ENCODE measurements around the gene MT1A. TPM values are rescaled to one million over a fixed set of nuclear protein-coding genes. Genes with fewer than 3 reads are reported as not detected.

MT1A gene
- total RNA-seq, 1 experiment from 2014 or later = 52.1 TPM

GRCh38 chr16:56631832-56632155 lies 6.7 kb upstream of the MT1A start:
- POLR2A ChIA-PET = no interaction called here
- Histone ChIP-seq H3K4me1 (ENCODE audit: control insufficient read depth, insufficient read depth, low read length) (peaks cover 13% of the 10 kb centered on the region), H3K27ac (ENCODE audit: low read length) (peak overlapping the region; percentile 39; the same call in 1 of the 2 replicates), H3K9me3 (ENCODE audit: control insufficient read depth, insufficient read depth, low read depth, low read length) (no peaks in the 10 kb centered on the region), H3K4me3 (ENCODE audit: low read depth in 2 of 2, low read length in 2 of 2) (peak overlapping the region; percentile 18 to 22; a peak in 3 of 4 replicates), H3K36me3 (ENCODE audit: control insufficient read depth, insufficient read depth, low read length) (no peaks in the 10 kb centered on the region), H3K27me3 (ENCODE audit: control insufficient read depth, insufficient read depth, low read length) (no peaks in the 10 kb centered on the region)
- no peak for ATAC-seq
- TF ChIP-seq CTCF (IDR thresholded peaks at IDR 0.05) = no peak
- no peak for TF ChIP-seq SIN3A (IDR thresholded peaks at IDR 0.05; ENCODE audit: borderline replicate concordance, insufficient read depth, low read depth, low read length)
- TF ChIP-seq POLR2AphosphoS5 (IDR thresholded peaks at IDR 0.05; ENCODE audit: low read depth, low read length) = no peak
- no peak for TF ChIP-seq TCF7L2 (IDR thresholded peaks at IDR 0.05; ENCODE audit: low read depth, low read length)
- TF ChIP-seq REST (IDR thresholded peaks at IDR 0.05; ENCODE audit: insufficient read depth in 1 of 2, low read depth in 2 of 2, low read length in 1 of 2) = no peak
- in situ Hi-C loops (cut with HindIII; ENCODE audit: low pct_unique_long_range_greater_than_20kb, low sequenced_read_pairs) = no loop called here
- CTCF ChIA-PET = no interaction called here
- no TSS peak for BruUV-seq (replicated peaks)
- intact Hi-C loops (cut with micrococcal nuclease; ENCODE audit: unreplicated experiment) = no loop called here
- DNase-seq (ENCODE audit: low read depth, low spot score) = no peak

GRCh38 chr16:56632156-56632847 lies 6.2 kb upstream of the MT1A start, which contains the start of gene MT1M:
TSS of gene MT1M (plus strand) at chr16:56632659. CDS start at chr16:56632732, 73 bp downstream.
- no TSS peak for BruUV-seq (replicated peaks)
- H3K4me3 ChIP-seq (ENCODE audit: low read depth in 2 of 2, low read length in 2 of 2) = peak within 1 kb of the TSS; percentile 18 to 22; a peak in 3 of 4 replicates
- ChIA-PET CTCF (no interaction called here), POLR2A (no interaction called here)
- H3K27me3 ChIP-seq (ENCODE audit: control insufficient read depth, insufficient read depth, low read length) = no peaks in the 10 kb centered on the region
- no peaks in the 10 kb centered on the region for H3K9me3 ChIP-seq (ENCODE audit: control insufficient read depth, insufficient read depth, low read depth, low read length)
- intact Hi-C loops (cut with micrococcal nuclease; ENCODE audit: unreplicated experiment) (no loop called here), in situ Hi-C loops (cut with HindIII; ENCODE audit: low pct_unique_long_range_greater_than_20kb, low sequenced_read_pairs) (no loop called here)
- peaks cover 13% of the 10 kb centered on the region for H3K4me1 ChIP-seq (ENCODE audit: control insufficient read depth, insufficient read depth, low read length)
- TF ChIP-seq REST (IDR thresholded peaks at IDR 0.05; ENCODE audit: insufficient read depth in 1 of 2, low read depth in 2 of 2, low read length in 1 of 2) (no peak), POLR2AphosphoS5 (IDR thresholded peaks at IDR 0.05; ENCODE audit: low read depth, low read length) (no peak), CTCF (IDR thresholded peaks at IDR 0.05) (no peak), SIN3A (IDR thresholded peaks at IDR 0.05; ENCODE audit: borderline replicate concordance, insufficient read depth, low read depth, low read length) (no peak), TCF7L2 (IDR thresholded peaks at IDR 0.05; ENCODE audit: low read depth, low read length) (no peak)
- ATAC-seq (peak; percentile 43; the same call in 1 of the 2 replicates), DNase-seq (ENCODE audit: low read depth, low spot score) (no peak)
- H3K27ac ChIP-seq (ENCODE audit: low read length) = peak within 1 kb of the TSS; percentile 39
- no peaks in the 10 kb centered on the region for H3K36me3 ChIP-seq (ENCODE audit: control insufficient read depth, insufficient read depth, low read length)
